Right hindlimb (tissue), 1 donor: Measurements from ENCODE around the gene UBE3C.
"Not testable (repeated sequence)": the region's sequence is repeated elsewhere in the genome, so short reads cannot be mapped to it uniquely, and the experiment has no call there.

ENCODE experiments used
- DNase-seq: peaks from one replicate; pipeline ENCODE4 v3.0.0-alpha.2; 2018

UBE3C gene

GRCh38 chr7:157138424-157139110 is at the start of gene UBE3C:
Gene UBE3C, plus strand, starts transcription at chr7:157138926. Its CDS starts 347 bp downstream, at chr7:157139273.
- peak; percentile 91 for DNase-seq

GRCh38 chr7:157089100-157089610 is 49.6 kb upstream of the UBE3C start:
- no peak for DNase-seq

GRCh38 chr7:157090485-157091165 is 48.1 kb upstream of the UBE3C start:
- DNase-seq = no peak

GRCh38 chr7:157096286-157097055 is 42.3 kb upstream of the UBE3C start:
- no peak for DNase-seq

GRCh38 chr7:157097056-157097329 is 41.7 kb upstream of the UBE3C start:
- DNase-seq = no peak

GRCh38 chr7:157097569-157097968 is 41.2 kb upstream of the UBE3C start:
- no peak for DNase-seq

- not testable (repeated sequence) for DNase-seq
These were observed 38.7 kb upstream of the UBE3C start for GRCh38 chr7:157100005-157100404.

- not testable (repeated sequence) for DNase-seq
These were observed 35.1 kb upstream of the UBE3C start for GRCh38 chr7:157103641-157104040.

- DNase-seq = no peak
These were observed 27.4 kb upstream of the UBE3C start for GRCh38 chr7:157111311-157111710.

GRCh38 chr7:157112706-157113105 is 26.0 kb upstream of the UBE3C start:
- DNase-seq = no peak

- DNase-seq = no peak
These were observed 25.1 kb upstream of the UBE3C start for GRCh38 chr7:157113607-157114006.

- DNase-seq = no peak
These were observed 22.0 kb upstream of the UBE3C start for GRCh38 chr7:157116762-157117161.

GRCh38 chr7:157117796-157118195 is 20.9 kb upstream of the UBE3C start:
- no peak for DNase-seq

- no peak for DNase-seq
These were observed 18.5 kb upstream of the UBE3C start for GRCh38 chr7:157120181-157120580.

GRCh38 chr7:157121184-157121715 is 17.5 kb upstream of the UBE3C start:
- no peak for DNase-seq

- DNase-seq = no peak
These were observed 15.8 kb upstream of the UBE3C start for GRCh38 chr7:157122800-157123495.

- no peak for DNase-seq
These were observed 14.0 kb upstream of the UBE3C start for GRCh38 chr7:157124690-157125089.

- no peak for DNase-seq
These were observed 13.1 kb upstream of the UBE3C start for GRCh38 chr7:157125376-157126223.

- no peak for DNase-seq
These were observed 11.8 kb upstream of the UBE3C start for GRCh38 chr7:157126921-157127320.

GRCh38 chr7:157129200-157129599 is 9.5 kb upstream of the UBE3C start:
- no peak for DNase-seq

- no peak for DNase-seq
These were observed 8.7 kb upstream of the UBE3C start for GRCh38 chr7:157129907-157130460.

GRCh38 chr7:157130849-157131248 is 7.9 kb upstream of the UBE3C start:
- not testable (repeated sequence) for DNase-seq
